NCI-H774 (cell line): Measurements from ENCODE around the gene TMEM63B.
"Not testable (repeated sequence)": the region's sequence is repeated elsewhere in the genome, so short reads cannot be mapped to it uniquely, and the experiment has no call there.

Source experiments
- DNase-seq: peaks from one replicate; lab custom pipeline; 2025; lab: John Stamatoyannopoulos, UW

Gene TMEM63B

GRCh38 chr6:44171899-44172546, 44.7 kb downstream of the TMEM63B start:
- no peak for DNase-seq

DNA sequence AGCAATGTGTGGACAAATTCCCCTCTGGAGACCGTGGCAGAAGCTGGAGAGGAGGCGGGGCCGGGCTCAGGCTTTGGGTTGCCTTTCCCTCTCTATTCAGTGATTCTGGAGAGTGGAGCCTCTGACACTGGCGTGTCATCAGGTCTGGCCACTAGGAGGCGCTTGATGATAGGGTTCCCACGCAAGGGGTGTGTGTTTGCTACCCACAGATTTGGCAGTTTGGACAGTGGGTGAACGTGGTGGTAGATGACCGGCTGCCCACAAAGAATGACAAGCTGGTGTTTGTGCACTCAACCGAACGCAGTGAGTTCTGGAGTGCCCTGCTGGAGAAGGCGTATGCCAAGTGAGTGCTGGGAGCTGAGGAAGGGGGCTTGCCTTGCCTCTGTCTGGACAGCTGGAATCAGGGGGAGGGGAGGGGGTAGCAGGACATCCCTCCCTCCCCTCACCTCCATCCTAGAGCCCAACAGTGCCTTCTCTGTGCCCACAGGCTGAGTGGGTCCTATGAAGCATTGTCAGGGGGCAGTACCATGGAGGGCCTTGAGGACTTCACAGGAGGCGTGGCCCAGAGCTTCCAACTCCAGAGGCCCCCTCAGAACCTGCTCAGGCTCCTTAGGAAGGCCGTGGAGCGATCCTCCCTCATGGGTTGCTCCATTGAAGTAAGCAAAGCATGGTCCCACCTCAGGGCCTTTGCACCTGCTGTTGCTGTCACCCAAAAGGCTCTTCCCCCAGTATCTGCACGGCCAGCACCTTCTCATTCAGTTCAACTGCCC, 45.6 kb downstream of the TMEM63B start:
- peak; percentile 65 for DNase-seq

GRCh38 chr6:44176130-44176761, 48.9 kb downstream of the TMEM63B start:
- no peak for DNase-seq

- DNase-seq: no peak
Observed at GRCh38 chr6:44176762-44177509, 49.6 kb downstream of the TMEM63B start.

GRCh38 chr6:44177691-44178423, 50.5 kb downstream of the TMEM63B start:
- DNase-seq: no peak

DNA sequence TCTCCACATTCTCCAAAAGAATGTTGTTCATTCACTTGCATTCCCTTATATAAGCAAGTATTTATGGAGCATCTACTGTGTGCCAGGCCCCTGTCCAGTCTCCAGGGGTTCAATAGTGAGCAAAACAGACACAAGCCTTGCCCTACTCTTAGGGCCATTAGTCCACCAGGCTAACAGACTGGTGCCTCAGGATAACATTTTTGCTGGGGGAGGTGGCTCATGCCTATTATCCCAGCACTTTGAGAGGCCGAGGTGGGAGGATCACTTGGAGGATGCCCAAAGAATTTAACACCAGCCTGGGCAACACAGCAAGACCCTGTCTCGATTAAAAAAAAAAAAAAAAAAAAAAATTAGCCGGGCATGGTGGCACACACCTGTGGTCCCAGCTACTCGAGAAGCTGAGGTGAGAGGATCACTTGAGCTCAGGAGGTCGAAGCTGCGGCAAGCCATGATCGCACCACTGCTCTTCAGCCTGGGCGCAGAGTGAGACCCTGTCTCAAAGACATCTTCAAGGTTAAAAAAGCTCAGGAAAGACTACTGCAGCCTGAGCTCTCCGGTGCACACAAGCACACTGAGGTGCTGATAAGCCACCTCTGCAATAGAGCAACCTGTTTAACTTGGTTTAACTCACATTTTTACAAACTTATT, 51.2 kb downstream of the TMEM63B start:
- no peak for DNase-seq

DNA sequence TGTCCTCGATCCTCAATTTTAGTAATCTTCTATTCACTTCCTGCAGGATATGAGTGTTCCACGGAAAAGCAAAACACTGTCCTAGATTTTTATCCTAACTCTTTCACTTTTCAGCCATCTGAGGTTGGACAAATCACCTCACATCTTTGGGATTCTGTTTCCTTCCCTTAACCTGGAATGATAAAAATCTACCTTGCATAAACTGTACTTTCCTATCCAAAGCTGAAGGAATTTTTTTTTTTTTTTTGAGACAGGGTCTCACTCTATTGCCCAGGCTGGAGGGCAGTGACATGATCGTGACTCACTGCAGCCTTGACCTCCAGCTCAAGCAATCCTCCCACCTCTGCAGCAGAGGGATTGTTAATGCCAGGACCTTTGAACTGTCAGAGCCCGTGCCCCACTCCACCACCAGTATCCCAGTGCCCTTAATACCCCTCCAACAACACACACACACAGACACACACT, 51.8 kb downstream of the TMEM63B start:
- no peak for DNase-seq

- no peak for DNase-seq
Observed at GRCh38 chr6:44179648-44180047, 52.3 kb downstream of the TMEM63B start.

GRCh38 chr6:44180406-44180805, 53.1 kb downstream of the TMEM63B start:
- DNase-seq: no peak

GRCh38 chr6:44180886-44181285, 53.5 kb downstream of the TMEM63B start:
- DNase-seq: no peak

DNA sequence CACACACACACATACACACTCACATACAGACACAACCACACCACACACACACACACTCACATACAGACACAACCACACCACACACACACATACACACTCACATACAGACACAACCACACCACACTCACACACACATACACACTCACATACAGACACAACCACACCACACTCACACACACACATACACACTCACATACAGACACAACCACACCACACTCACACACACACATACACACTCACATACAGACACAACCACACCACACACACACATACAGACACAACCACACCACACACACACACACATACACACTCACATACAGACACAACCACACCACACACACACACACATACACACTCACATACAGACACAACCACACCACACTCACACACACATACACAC, 54.4 kb downstream of the TMEM63B start:
- not testable (repeated sequence) for DNase-seq

- no peak for DNase-seq
Observed at GRCh38 chr6:44182911-44183390, 55.6 kb downstream of the TMEM63B start.

- DNase-seq: no peak
Observed at GRCh38 chr6:44183783-44184182, 56.4 kb downstream of the TMEM63B start.

DNA sequence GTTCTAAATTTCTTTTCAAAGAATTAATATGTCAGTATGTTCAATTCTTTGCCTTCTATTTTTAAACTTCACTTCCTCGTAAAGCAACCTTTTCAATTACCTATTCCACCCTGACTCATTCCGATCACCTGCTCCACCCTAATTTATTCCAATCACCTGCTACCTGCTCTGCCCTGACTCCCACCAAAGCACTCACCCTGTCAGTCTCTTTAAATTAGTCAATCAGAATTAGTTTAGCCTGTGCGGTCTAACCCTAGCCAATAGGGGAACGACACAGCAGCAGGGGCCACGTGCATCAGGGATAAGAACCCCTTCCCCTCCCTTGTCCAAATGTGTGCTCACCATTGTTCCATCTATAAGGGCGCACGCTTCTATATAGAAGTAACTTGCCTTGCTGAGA, 58.0 kb downstream of the TMEM63B start:
- not testable (repeated sequence) for DNase-seq

GRCh38 chr6:44185953-44186634, 58.7 kb downstream of the TMEM63B start:
- no peak for DNase-seq

DNA sequence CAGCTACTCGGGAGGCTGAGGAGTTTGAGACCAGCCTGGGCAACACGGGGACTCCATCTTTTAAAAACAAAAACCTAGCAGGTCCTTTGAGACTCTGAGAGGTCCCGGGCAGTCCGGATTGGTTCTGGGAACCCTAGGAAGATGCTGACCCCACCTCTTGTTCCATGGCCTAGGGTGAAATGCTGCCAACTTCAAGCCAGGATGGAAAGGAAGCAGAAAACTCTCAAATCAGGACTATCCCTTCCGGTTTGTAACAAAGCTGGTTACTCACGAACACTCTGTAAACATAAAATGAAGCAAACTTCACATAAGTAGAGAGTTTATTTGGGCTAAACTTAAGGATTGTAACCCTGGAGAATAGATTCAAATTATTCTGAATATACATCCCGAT, 59.3 kb downstream of the TMEM63B start:
- DNase-seq: no peak

DNA sequence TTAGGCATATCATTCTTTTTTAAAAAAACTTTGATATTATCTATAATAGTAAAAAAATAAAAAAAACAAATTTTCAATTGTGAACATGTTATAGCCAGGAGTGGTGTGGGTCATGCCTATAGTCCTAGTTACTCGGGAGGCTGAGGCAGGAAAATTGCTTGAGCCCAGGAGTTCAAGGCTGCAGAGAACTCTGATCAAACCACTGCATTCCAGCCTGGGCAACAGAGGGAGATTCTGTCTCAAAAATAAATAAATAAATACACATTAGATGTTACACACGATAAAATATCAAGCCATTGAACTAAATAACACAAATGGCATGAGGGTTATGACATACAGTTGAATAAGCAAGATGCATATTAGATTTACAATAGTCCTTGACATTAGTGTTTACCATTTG, 61.5 kb downstream of the TMEM63B start:
- DNase-seq: no peak

- DNase-seq: no peak
Observed at GRCh38 chr6:44189257-44189656, 61.9 kb downstream of the TMEM63B start.

DNA sequence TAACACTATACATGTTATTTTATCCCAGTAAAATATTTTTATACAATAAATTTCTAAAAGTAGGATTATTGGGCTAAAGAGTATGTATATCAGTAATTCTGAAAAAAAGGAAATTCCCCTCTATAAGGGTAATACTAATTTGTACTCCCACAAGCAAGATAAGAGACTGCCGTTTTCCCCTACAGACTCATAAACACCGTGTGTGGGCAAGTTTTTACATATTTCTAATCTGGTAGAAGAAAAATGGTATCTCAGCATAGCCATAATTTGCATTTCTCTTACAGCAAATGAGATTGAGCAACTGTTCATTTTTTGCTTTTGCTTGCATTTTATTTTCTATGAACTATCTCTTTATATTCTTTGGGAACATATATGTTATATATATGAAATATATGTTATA, 63.4 kb downstream of the TMEM63B start:
- DNase-seq: no peak

DNA sequence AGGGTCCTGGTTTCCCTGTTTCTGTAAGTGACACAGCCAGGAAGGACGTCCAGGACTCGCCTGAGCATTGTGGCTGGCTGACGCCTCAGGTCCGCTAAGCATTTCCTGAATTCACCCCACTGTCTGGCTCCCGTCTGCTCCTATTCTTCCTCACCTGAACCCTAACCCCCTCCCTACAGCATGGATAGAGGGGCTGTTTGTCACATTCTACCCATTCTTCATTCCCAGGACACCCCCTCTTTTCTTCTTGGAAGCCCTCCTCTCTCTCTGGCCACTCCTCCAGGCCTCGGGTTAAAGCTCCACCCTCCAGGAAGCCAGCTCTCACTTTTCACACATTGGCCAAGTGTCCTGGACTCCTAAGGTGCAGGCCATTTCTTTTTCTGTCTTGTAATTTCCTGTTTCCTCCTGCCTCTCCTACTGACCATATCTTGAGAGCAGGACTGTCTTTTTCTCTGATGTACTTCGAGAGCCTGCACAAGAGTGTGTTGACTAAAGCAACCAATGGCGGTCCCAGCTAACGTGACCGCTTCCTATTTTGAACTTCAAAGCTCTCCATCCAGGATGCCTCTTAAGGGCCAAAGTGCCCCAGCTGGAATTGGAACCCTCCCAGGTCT, 65.2 kb downstream of the TMEM63B start:
- no peak for DNase-seq
